Rectal smooth muscle tissue (tissue), 1 donor: ENCODE data around the gene WDR53.
A peak's percentile ranks its signal among the peaks of the same experiment; 100 is the strongest.
"Not testable (repeated sequence)": the region's sequence is repeated elsewhere in the genome, so short reads cannot be mapped to it uniquely, and the experiment has no call there.

Experiments used
- H3K27ac ChIP-seq: one replicate; pipeline ENCODE4 v1.7.0; 2013; ENCODE audit warnings: low read depth, low read length, inconsistent platforms
- H3K27me3 ChIP-seq: one replicate; pipeline ENCODE4 v1.7.0; 2013; ENCODE audit warnings: low read length; ENCODE audit not compliant: control insufficient read depth, insufficient read depth
- H3K36me3 ChIP-seq: one replicate; pipeline ENCODE4 v1.7.0; 2013; ENCODE audit warnings: low read length; ENCODE audit not compliant: control insufficient read depth, insufficient read depth
- H3K4me1 ChIP-seq: one replicate; pipeline ENCODE4 v1.7.0; 2013; ENCODE audit warnings: low read length; ENCODE audit not compliant: control insufficient read depth, insufficient read depth
- H3K4me3 ChIP-seq: one replicate; pipeline ENCODE4 v1.7.0; 2013; ENCODE audit warnings: low read length
- H3K9ac ChIP-seq: one replicate; pipeline ENCODE4 v1.7.0; 2013; ENCODE audit warnings: low read length

WDR53 gene

GRCh38 chr3:196597971-196598733 lies 29.8 kb upstream of the WDR53 start:
- not testable (repeated sequence) for H3K27ac ChIP-seq, H3K27me3 ChIP-seq, H3K36me3 ChIP-seq, H3K4me3 ChIP-seq, H3K4me1 ChIP-seq, H3K9ac ChIP-seq

- no peak overlapping the region for H3K27ac ChIP-seq
- H3K4me1 ChIP-seq = no peaks in the 10 kb centered on the region
- no peak overlapping the region for H3K4me3 ChIP-seq
- H3K36me3 ChIP-seq = no peaks in the 10 kb centered on the region
- no peaks in the 10 kb centered on the region for H3K27me3 ChIP-seq
- no peak overlapping the region for H3K9ac ChIP-seq
Observed at GRCh38 chr3:196596355-196596754, 28.0 kb upstream of the WDR53 start.

DNA sequence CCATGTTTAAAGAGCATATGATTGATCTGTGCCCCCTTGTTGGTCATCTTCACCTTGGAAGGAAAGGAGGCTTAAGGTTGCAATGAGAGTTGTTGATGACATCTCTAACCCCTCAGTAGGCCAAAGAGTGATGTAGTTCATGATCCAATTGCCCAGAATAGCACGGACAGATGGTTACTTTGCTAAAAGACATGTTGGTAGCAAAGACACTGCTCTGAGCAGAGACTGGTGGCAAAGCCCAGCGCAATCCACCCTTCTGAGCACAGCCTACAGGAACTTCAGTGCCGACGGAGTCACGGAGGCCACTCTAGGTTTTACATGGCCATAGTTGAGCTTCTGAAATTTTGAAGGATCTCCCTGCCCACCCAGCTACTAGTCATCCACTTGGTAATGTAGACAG lies 21.9 kb upstream of the WDR53 start:
- no peaks in the 10 kb centered on the region for H3K4me1 ChIP-seq
- H3K27me3 ChIP-seq = no peaks in the 10 kb centered on the region
- H3K4me3 ChIP-seq = no peak overlapping the region
- no peaks in the 10 kb centered on the region for H3K36me3 ChIP-seq
- H3K9ac ChIP-seq = no peak overlapping the region
- no peak overlapping the region for H3K27ac ChIP-seq

- H3K4me3 ChIP-seq = no peak overlapping the region
- H3K9ac ChIP-seq = no peak overlapping the region
- no peak overlapping the region for H3K27ac ChIP-seq
- no peaks in the 10 kb centered on the region for H3K4me1 ChIP-seq
- H3K36me3 ChIP-seq = no peaks in the 10 kb centered on the region
- no peaks in the 10 kb centered on the region for H3K27me3 ChIP-seq
Observed at GRCh38 chr3:196585044-196585757, 16.8 kb upstream of the WDR53 start.

DNA sequence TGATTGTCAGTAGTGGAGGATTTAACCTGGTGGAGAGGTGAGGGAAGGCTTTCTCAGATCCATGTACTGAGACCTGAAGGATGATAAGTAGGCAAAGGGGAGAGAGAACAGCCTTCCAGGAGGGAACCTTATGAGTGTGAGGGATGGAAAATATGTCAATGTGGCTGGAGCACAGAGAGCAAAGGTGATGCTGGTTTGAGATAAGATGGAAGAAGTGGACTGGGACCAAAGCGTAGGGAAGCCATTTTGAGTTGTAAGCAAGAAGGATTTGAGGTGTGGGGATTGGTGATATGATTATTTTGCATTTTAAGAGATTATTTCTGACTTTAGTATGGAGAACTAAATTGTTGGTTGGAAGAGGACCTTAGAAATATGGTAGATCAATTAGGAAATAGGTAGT lies 4.0 kb upstream of the WDR53 start:
- no peaks in the 10 kb centered on the region for H3K36me3 ChIP-seq
- H3K4me3 ChIP-seq = no peak overlapping the region
- no peak overlapping the region for H3K9ac ChIP-seq
- H3K4me1 ChIP-seq = peaks cover 15% of the 10 kb centered on the region
- no peak overlapping the region for H3K27ac ChIP-seq
- no peaks in the 10 kb centered on the region for H3K27me3 ChIP-seq

DNA sequence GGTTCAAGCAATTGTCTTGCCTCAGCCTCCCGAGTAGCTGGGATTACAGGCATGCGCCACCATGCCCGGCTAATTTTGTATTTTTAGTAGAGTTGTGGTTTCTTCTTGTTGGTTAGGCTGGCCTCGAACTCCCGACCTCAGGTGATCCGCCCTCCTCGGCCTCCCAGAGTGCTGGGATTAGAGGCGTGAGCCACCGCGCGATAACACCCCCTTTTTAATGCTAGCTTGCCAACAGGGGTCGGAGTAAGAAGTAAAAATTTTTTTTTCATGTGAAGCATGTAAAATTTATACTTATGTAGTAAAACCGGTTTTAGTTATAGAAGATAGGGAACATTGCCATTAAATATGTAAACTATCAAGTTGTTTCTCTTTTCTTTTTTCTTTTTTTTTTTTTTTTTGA lies 2.0 kb upstream of the WDR53 start:
- Histone ChIP-seq H3K4me3 (peak overlapping the region; percentile 82), H3K4me1 (peaks cover 15% of the 10 kb centered on the region)

DNA sequence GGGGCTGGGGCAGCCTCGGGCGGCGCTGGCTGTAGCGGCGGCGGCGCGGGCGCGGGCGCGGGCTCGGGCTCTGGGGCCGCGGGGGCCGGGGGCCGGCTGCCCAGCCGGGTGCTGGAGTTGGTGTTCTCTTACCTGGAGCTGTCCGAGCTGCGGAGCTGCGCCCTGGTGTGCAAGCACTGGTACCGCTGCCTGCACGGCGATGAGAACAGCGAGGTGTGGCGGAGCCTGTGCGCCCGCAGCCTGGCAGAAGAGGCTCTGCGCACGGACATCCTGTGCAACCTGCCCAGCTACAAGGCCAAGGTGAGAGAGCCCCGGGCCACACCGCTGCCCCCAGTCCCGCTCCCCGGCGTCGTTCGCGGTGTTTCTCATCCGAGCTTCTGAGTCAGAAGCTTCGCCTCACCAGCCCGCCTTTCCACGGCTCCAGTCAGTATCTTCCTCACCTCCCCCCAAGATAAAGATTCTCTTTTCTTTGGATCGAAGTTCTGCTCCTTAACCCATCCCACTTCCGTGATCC lies 706 bp upstream of the WDR53 start:
- H3K9ac ChIP-seq = peak overlapping the region; percentile 77
- peaks cover 15% of the 10 kb centered on the region for H3K4me1 ChIP-seq
- H3K36me3 ChIP-seq = no peaks in the 10 kb centered on the region
- no peaks in the 10 kb centered on the region for H3K27me3 ChIP-seq
- peak overlapping the region; percentile 66 for H3K27ac ChIP-seq
- peak overlapping the region; percentile 82 for H3K4me3 ChIP-seq

More for the DNA sequence above, 2.0 kb upstream of the WDR53 start:
- H3K27me3 ChIP-seq, H3K36me3 ChIP-seq, H3K27ac ChIP-seq, H3K9ac ChIP-seq: not testable (repeated sequence)

- no peaks in the 10 kb centered on the region for H3K27me3 ChIP-seq
- no peak overlapping the region for H3K27ac ChIP-seq
- no peak overlapping the region for H3K9ac ChIP-seq
- H3K4me3 ChIP-seq = no peak overlapping the region
- peaks cover 9% of the 10 kb centered on the region for H3K36me3 ChIP-seq
- H3K4me1 ChIP-seq = peaks cover 6% of the 10 kb centered on the region
Observed at GRCh38 chr3:196563721-196564225, 4.6 kb downstream of the WDR53 start.

DNA sequence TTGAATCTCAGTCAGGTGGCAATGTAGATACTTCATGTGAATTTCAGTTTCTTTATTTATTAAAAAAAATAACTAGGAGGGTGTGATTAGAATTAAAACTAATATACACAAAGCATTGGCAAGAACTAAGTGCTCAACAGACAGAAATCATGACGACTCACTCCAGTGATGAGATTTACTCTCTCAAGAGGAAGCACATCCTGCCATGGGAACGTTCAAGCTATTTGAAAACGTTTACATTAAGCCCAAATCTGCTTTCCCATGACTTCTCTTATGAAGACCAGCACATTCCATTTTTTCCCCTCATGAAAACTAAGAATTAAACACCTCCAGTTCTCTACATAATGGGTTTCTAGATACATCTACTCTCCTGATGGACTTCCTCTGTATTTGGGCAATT lies 8.5 kb downstream of the WDR53 start:
- H3K27me3 ChIP-seq = no peaks in the 10 kb centered on the region
- no peak overlapping the region for H3K9ac ChIP-seq
- H3K4me1 ChIP-seq = no peaks in the 10 kb centered on the region
- no peak overlapping the region for H3K4me3 ChIP-seq
- H3K27ac ChIP-seq = no peak overlapping the region
- peaks cover 12% of the 10 kb centered on the region for H3K36me3 ChIP-seq

- H3K36me3 ChIP-seq = peaks cover 12% of the 10 kb centered on the region
- no peak overlapping the region for H3K27ac ChIP-seq
- H3K9ac ChIP-seq = no peak overlapping the region
- no peaks in the 10 kb centered on the region for H3K4me1 ChIP-seq
- H3K4me3 ChIP-seq = no peak overlapping the region
- H3K27me3 ChIP-seq = no peaks in the 10 kb centered on the region
Observed at GRCh38 chr3:196558476-196558875, 9.9 kb downstream of the WDR53 start.

GRCh38 chr3:196557236-196557635 lies 11.1 kb downstream of the WDR53 start:
- Histone ChIP-seq H3K27me3 (no peaks in the 10 kb centered on the region), H3K27ac (no peak overlapping the region), H3K9ac (no peak overlapping the region), H3K36me3 (peaks cover 12% of the 10 kb centered on the region), H3K4me3 (no peak overlapping the region), H3K4me1 (no peaks in the 10 kb centered on the region)

GRCh38 chr3:196555295-196555694 lies 13.1 kb downstream of the WDR53 start:
- H3K9ac ChIP-seq = no peak overlapping the region
- H3K27ac ChIP-seq = no peak overlapping the region
- peaks cover 9% of the 10 kb centered on the region for H3K36me3 ChIP-seq
- H3K27me3 ChIP-seq = no peaks in the 10 kb centered on the region
- no peaks in the 10 kb centered on the region for H3K4me1 ChIP-seq
- H3K4me3 ChIP-seq = no peak overlapping the region
